Nephron (organoid): ENCODE measurements around the gene KRT39.

Source experiments
- H3K27ac Mint-ChIP-seq, 3 experiments: 2 replicates each; pipeline ENCODE4 v1.8.0; 2020; ENCODE audit warnings: mixed read lengths in 3 of 3, mild to moderate bottlenecking in 2 of 3, moderate library complexity in 1 of 3
- H3K27me3 Mint-ChIP-seq: 2 replicates; pipeline ENCODE4 v1.8.0; 2021; ENCODE audit warnings: low read depth, mild to moderate bottlenecking, moderate library complexity, mixed read lengths
- H3K36me3 Mint-ChIP-seq: 2 replicates; pipeline ENCODE4 v1.8.0; 2020; ENCODE audit warnings: low read depth, mixed read lengths
- H3K4me1 Mint-ChIP-seq: 2 replicates; pipeline ENCODE4 v1.8.0; 2020; ENCODE audit warnings: mixed read lengths
- H3K4me3 Mint-ChIP-seq, 3 experiments: 2 replicates each; pipeline ENCODE4 v1.8.0; 2020; ENCODE audit warnings: mild to moderate bottlenecking in 3 of 3, mixed read lengths in 3 of 3, moderate library complexity in 2 of 3
- H3K9me3 Mint-ChIP-seq: 2 replicates; pipeline ENCODE4 v1.8.0; 2020; ENCODE audit warnings: mixed read lengths
- TF ChIP-seq, protein P1 (sequence below), 3 experiments: fragments of 200-600 bp; sonication (generic); IDR thresholded peaks; one replicate each; pipeline ENCODE4 v1.5.0; 2021; ENCODE audit warnings: antibody characterized with exemption in 3 of 3; ENCODE audit not compliant: unreplicated experiment in 3 of 3

Gene KRT39

DNA sequence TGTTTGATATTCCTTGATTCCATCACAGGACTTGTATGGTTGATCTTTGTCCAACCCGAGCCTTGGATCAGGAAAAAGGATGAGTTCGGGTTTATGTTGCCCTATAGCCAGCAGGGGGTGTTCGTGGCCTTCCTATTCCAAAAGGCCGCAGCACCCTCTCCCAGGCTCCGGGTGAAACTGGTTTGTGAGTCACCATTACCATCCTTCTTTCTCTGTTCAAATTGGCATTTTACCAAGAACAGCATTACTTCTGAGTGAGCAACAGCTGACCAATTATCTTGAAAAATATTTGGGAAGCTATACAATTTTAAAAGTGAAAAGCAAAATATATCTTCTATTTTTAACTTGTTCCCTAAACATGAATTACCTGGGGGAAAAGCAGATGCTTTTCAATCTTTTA, 57.4 kb downstream of the KRT39 start:
- no peaks in the 10 kb centered on the region for H3K9me3 Mint-ChIP-seq
- peaks cover 17% of the 10 kb centered on the region for H3K27me3 Mint-ChIP-seq
- H3K4me3 Mint-ChIP-seq: no peak overlapping the region
- H3K27ac Mint-ChIP-seq: peak overlapping the region; percentile 79 to 87 (median 83)
- TF ChIP-seq, protein P1, sequence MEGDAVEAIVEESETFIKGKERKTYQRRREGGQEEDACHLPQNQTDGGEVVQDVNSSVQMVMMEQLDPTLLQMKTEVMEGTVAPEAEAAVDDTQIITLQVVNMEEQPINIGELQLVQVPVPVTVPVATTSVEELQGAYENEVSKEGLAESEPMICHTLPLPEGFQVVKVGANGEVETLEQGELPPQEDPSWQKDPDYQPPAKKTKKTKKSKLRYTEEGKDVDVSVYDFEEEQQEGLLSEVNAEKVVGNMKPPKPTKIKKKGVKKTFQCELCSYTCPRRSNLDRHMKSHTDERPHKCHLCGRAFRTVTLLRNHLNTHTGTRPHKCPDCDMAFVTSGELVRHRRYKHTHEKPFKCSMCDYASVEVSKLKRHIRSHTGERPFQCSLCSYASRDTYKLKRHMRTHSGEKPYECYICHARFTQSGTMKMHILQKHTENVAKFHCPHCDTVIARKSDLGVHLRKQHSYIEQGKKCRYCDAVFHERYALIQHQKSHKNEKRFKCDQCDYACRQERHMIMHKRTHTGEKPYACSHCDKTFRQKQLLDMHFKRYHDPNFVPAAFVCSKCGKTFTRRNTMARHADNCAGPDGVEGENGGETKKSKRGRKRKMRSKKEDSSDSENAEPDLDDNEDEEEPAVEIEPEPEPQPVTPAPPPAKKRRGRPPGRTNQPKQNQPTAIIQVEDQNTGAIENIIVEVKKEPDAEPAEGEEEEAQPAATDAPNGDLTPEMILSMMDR (IDR thresholded peaks at IDR 0.05; ENCODE audit: unreplicated experiment in 3 of 3): peak; percentile 81 to 86 (median 85)
- no peaks in the 10 kb centered on the region for H3K36me3 Mint-ChIP-seq
- peaks cover 41% of the 10 kb centered on the region for H3K4me1 Mint-ChIP-seq
